HFFc6 (cell line): Measurements from ENCODE around the gene REXO1. TPM values are rescaled to one million over a fixed set of nuclear protein-coding genes. Genes with fewer than 3 reads are reported as not detected.

Experiments
- DNase-seq: peaks from one replicate; pipeline ENCODE4 v3.0.0-alpha.2; 2018
- H3K27ac Mint-ChIP-seq: 2 replicates; pipeline ENCODE4 v1.8.0; 2020; ENCODE audit warnings: mild to moderate bottlenecking, mixed read lengths
- H3K27me3 Mint-ChIP-seq: 2 replicates; pipeline ENCODE4 v1.8.0; 2021; ENCODE audit warnings: mild to moderate bottlenecking, moderate library complexity, mixed read lengths; ENCODE audit not compliant: insufficient read depth
- H3K36me3 Mint-ChIP-seq: 2 replicates; pipeline ENCODE4 v1.8.0; 2021; ENCODE audit warnings: low read depth, mixed read lengths
- H3K4me1 Mint-ChIP-seq: 2 replicates; pipeline ENCODE4 v1.8.0; 2020; ENCODE audit warnings: low read depth, mixed read lengths
- H3K4me3 Mint-ChIP-seq: 2 replicates; pipeline ENCODE4 v1.8.0; 2020; ENCODE audit warnings: mild to moderate bottlenecking, moderate library complexity, mixed read lengths
- H3K9me3 Mint-ChIP-seq: 2 replicates; pipeline ENCODE4 v1.8.0; 2020; ENCODE audit warnings: mild to moderate bottlenecking, mixed read lengths
- total RNA-seq, 6 experiments: library from RNA; stranded (reverse); fragmentation: NEBNext Ultra II Directional; extraction: Animal tissue kit (Norgen Biotek cat#: 25700); gene quantifications; 2 replicates in 1 of 6; 3 replicates in 5 of 6; pipeline ENCODE4 v1.2.3, GENCODE V29; 2021
- TF ChIP-seq, protein P1 (sequence below): fragments of 200-600 bp; sonication (generic); IDR thresholded peaks from 2 replicates; pipeline ENCODE4 v1.5.0; 2021; ENCODE audit warnings: antibody characterized with exemption, mild to moderate bottlenecking

Gene REXO1
- total RNA-seq, 6 experiments from 2014 or later: 32.9 to 38.2 (median 34.6) TPM

DNA sequence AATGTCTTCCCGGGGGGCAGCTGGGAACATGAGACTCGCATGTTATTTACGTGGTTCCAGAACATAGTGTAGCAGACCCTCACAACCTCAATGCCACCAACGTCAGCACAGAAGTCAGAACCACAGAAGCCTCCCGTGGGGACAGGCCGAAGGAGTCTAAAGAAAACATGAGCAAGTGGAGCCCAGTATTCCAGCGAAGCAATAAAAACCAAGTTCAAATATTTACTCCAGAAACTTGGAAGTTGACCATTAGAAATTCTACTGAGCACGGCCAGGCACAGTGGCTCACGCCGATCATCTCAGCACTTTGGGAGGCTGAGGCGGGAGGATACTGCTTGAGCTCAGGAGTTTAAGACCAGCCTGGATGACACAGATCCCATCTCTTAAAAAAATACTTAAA, 18.3 kb downstream of the REXO1 start:
- no peak for DNase-seq
- TF ChIP-seq, protein P1, sequence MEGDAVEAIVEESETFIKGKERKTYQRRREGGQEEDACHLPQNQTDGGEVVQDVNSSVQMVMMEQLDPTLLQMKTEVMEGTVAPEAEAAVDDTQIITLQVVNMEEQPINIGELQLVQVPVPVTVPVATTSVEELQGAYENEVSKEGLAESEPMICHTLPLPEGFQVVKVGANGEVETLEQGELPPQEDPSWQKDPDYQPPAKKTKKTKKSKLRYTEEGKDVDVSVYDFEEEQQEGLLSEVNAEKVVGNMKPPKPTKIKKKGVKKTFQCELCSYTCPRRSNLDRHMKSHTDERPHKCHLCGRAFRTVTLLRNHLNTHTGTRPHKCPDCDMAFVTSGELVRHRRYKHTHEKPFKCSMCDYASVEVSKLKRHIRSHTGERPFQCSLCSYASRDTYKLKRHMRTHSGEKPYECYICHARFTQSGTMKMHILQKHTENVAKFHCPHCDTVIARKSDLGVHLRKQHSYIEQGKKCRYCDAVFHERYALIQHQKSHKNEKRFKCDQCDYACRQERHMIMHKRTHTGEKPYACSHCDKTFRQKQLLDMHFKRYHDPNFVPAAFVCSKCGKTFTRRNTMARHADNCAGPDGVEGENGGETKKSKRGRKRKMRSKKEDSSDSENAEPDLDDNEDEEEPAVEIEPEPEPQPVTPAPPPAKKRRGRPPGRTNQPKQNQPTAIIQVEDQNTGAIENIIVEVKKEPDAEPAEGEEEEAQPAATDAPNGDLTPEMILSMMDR: no peak
- Mint-ChIP-seq H3K27ac (no peak overlapping the region), H3K36me3 (peaks cover 7% of the 10 kb centered on the region; the same call in 1 of the 2 replicates), H3K27me3 (no peaks in the 10 kb centered on the region), H3K4me1 (peaks cover 4% of the 10 kb centered on the region; the same call in 1 of the 2 replicates), H3K4me3 (no peak overlapping the region), H3K9me3 (no peaks in the 10 kb centered on the region)

DNA sequence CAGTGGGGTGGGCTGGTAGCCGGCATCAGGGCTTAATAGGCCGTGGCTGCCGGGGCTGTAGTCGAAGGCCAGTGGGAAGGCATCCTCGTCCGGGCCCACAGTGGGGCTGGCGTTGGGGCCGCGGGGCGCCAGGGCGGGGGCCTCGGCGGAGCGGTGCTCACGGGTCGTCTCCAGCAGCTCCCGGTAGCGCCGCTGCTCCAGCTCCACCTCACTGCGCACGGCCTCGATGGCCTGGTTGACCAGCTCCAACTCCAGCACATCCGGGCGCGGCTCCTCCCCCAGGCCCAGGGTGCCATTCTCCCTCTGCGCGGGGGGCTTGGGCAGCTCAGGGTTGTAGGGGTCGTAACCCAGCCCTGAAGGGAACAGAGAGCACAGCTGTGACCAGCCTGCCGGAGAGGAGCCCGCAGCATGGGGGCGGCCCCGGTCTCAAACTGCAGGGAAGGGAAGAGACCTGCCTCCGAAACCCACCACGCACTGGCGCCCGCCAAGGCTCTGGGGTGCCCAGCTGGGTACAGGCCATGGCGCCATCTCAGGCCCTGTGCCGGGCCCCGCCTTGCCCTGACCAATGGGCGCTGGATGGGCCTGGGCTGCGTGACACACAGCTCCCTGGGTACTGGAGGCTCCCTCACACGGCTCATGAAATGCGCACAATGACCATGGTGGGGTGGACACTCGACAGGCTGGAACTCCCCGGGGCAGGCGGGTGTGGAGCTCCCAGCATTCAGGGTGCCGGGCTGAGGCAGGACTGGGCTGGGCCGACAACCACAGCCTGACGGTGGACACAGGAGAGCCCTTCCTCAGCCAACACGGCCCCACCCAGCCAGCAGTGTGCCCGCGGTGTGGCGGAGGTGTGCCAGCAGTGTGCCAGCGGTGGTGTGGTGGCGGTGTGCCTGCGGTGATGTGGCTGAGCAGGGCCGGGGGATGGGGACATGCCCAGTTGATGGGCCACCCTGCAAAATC, 19.7 kb downstream of the REXO1 start:
- TF ChIP-seq, protein P1: no peak
- Mint-ChIP-seq H3K27ac (no peak overlapping the region), H3K27me3 (no peaks in the 10 kb centered on the region), H3K4me1 (peaks cover 4% of the 10 kb centered on the region; the same call in 1 of the 2 replicates), H3K4me3 (no peak overlapping the region), H3K36me3 (peaks cover 7% of the 10 kb centered on the region; the same call in 1 of the 2 replicates), H3K9me3 (no peaks in the 10 kb centered on the region)
- no peak for DNase-seq

DNA sequence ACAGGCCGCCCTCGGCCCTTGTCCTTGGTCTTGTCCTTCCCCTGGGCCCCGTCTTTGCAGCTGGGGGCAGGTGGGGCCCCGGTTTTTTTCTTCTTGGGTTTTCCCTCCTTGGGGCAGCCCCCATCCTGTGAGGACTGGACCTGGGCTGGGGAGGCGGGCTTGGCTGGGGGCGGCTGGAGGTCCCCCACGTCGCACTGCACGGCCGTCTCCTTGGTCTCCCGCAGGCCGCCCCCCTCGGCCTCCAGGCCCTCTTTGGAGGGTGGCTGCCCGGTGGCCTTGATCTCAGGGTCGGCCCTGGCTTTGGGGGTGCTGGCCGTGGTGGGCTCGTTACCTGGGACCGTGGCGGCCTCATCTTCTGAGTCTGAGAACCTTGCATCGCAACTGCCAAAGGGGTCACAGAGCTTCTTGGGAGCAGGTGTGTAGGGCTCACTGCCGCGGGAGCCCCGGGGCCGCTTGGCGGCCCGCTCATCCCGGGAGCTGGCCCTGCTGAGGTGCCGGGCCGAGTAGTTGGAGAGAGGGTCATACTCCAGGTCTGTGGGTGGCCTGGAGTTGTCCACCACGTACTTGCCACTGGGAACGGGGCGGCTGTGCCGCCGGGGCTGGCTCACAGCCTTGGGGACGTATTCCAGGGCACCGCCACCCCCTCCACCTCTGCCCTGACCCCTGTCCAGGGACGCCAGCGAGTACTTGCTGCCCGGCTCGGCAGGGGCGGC, 20.6 kb downstream of the REXO1 start:
- H3K27ac Mint-ChIP-seq: no peak overlapping the region
- H3K4me1 Mint-ChIP-seq: peaks cover 4% of the 10 kb centered on the region; the same call in 1 of the 2 replicates

DNA sequence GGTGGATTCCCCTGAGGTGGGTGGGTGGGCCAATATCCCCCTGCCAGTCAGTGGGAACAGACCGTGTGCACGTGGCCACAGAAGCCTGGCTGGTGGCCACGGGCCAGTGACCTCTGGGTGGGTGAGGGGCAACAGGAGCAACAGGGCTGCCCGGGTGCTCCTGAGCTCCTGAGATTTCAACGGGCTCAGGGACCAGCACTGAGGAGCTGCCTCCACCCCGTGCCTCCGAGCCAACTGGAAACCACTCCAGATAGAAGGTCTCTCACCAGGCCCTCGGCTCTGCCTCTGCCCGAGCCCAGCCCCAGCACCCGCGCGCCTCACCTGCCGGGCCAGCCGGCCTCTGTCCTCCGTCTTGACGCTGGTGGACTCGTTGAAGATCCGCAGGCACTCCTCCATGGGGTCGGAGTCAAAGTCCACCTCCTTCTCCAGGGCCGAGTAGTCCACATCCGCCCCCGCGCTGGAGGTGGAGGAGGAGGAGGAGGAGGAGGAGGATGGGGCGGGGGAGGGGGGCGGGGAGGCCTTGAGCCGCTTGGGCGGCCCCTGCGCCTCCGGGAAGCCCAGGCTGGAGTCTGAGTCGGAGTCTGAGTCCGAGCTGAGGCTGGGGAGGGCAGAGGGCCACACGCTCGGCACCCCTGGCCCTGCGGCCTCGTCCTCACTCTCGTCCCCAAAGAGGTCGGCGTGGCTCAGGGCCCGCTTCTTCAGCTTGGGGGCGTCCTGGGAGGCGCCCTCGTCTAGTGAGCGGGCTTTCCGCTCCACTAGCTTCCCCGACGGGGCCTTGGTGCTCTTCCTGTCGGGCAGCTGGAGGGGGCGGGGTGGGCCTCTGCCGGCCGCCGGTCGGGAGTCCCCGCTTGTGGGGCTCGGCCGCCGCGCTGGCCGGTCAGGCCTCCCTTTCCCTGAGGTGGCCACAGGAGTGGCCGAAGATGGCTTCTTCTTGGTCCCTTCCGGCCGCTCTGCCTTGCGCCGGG, 21.4 kb downstream of the REXO1 start:
- Mint-ChIP-seq H3K4me3 (no peak overlapping the region), H3K27ac (no peak overlapping the region), H3K4me1 (peaks cover 4% of the 10 kb centered on the region; the same call in 1 of the 2 replicates), H3K27me3 (no peaks in the 10 kb centered on the region), H3K9me3 (no peaks in the 10 kb centered on the region), H3K36me3 (peaks cover 7% of the 10 kb centered on the region; the same call in 1 of the 2 replicates)
- TF ChIP-seq, protein P1: no peak
- DNase-seq: no peak

More for the DNA sequence above, 20.6 kb downstream of the REXO1 start:
- TF ChIP-seq, protein P1: no peak
- peaks cover 7% of the 10 kb centered on the region; the same call in 1 of the 2 replicates for H3K36me3 Mint-ChIP-seq
- H3K9me3 Mint-ChIP-seq: no peaks in the 10 kb centered on the region
- no peaks in the 10 kb centered on the region for H3K27me3 Mint-ChIP-seq
- no peak overlapping the region for H3K4me3 Mint-ChIP-seq
- no peak for DNase-seq
